Ishikawa (cell line): ENCODE measurements around the gene ZNF213.

Experiments used
- CEBPB ChIP-seq: IDR thresholded peaks from 2 replicates; pipeline ENCODE4 v1.6.1; 2012
- CREB1 ChIP-seq: IDR thresholded peaks from 2 replicates; pipeline ENCODE4 v1.6.1; 2012; ENCODE audit warnings: low read depth
- EGR1 ChIP-seq: IDR thresholded peaks from 2 replicates; pipeline ENCODE4 v1.6.1; 2012
- EP300 ChIP-seq: IDR thresholded peaks from 2 replicates; pipeline ENCODE4 v1.6.1; 2012; ENCODE audit warnings: borderline replicate concordance
- FOXM1 ChIP-seq: IDR thresholded peaks from 2 replicates; pipeline ENCODE4 v1.6.1; 2012; ENCODE audit warnings: low read depth, borderline replicate concordance
- NFIC ChIP-seq: IDR thresholded peaks from 2 replicates; pipeline ENCODE4 v1.6.1; 2012
- RAD21 ChIP-seq: IDR thresholded peaks from 2 replicates; pipeline ENCODE4 v1.6.1; 2012; ENCODE audit warnings: low read depth
- TAF1 ChIP-seq: IDR thresholded peaks from 2 replicates; pipeline ENCODE4 v1.6.1; 2012; ENCODE audit warnings: low read depth, mild to moderate bottlenecking
- TCF12 ChIP-seq: IDR thresholded peaks from 2 replicates; pipeline ENCODE4 v1.6.1; 2012; ENCODE audit warnings: low read depth
- TEAD4 ChIP-seq: IDR thresholded peaks from 2 replicates; pipeline ENCODE4 v1.6.1; 2012
- YY1 ChIP-seq: IDR thresholded peaks from 2 replicates; pipeline ENCODE4 v1.6.1; 2012; ENCODE audit warnings: low read depth
- ZBTB7A ChIP-seq: IDR thresholded peaks from 2 replicates; pipeline ENCODE4 v1.6.1; 2012; ENCODE audit warnings: low read depth
- TF ChIP-seq, protein P1 (sequence below): IDR thresholded peaks from 2 replicates; pipeline ENCODE4 v1.6.1; 2012
- TF ChIP-seq, protein P2 (sequence below): IDR thresholded peaks from 2 replicates; pipeline ENCODE4 v1.6.1; 2012
- TF ChIP-seq, protein P3 (sequence below): IDR thresholded peaks from 2 replicates; pipeline ENCODE4 v1.6.1; 2012; ENCODE audit warnings: low read depth, mild to moderate bottlenecking

Gene ZNF213

DNA sequence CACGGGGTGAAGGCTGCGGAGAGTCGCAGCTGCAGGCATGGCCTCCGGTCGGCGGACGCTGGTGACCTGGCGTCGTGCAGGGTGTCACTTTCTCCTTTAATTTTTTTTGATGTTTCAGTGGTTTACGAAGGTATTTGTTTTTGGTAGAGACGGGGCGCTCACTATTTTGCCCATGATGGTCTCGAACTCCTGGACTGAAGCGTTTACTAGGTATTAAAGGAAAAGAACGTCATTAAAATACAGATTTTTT, 17.1 kb downstream of the ZNF213 start:
- TF ChIP-seq EP300: no peak
- no peak for TF ChIP-seq TAF1
- no peak for TF ChIP-seq FOXM1
- TF ChIP-seq RAD21: no peak
- TF ChIP-seq NFIC: no peak
- TF ChIP-seq, protein P1, sequence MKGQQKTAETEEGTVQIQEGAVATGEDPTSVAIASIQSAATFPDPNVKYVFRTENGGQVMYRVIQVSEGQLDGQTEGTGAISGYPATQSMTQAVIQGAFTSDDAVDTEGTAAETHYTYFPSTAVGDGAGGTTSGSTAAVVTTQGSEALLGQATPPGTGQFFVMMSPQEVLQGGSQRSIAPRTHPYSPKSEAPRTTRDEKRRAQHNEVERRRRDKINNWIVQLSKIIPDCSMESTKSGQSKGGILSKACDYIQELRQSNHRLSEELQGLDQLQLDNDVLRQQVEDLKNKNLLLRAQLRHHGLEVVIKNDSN: no peak
- TF ChIP-seq, protein P2, sequence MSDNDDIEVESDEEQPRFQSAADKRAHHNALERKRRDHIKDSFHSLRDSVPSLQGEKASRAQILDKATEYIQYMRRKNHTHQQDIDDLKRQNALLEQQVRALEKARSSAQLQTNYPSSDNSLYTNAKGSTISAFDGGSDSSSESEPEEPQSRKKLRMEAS: no peak
- TF ChIP-seq CEBPB: no peak
- TF ChIP-seq ZBTB7A: no peak
- no peak for TF ChIP-seq EGR1
- TF ChIP-seq CREB1: no peak
- TF ChIP-seq, protein P3, sequence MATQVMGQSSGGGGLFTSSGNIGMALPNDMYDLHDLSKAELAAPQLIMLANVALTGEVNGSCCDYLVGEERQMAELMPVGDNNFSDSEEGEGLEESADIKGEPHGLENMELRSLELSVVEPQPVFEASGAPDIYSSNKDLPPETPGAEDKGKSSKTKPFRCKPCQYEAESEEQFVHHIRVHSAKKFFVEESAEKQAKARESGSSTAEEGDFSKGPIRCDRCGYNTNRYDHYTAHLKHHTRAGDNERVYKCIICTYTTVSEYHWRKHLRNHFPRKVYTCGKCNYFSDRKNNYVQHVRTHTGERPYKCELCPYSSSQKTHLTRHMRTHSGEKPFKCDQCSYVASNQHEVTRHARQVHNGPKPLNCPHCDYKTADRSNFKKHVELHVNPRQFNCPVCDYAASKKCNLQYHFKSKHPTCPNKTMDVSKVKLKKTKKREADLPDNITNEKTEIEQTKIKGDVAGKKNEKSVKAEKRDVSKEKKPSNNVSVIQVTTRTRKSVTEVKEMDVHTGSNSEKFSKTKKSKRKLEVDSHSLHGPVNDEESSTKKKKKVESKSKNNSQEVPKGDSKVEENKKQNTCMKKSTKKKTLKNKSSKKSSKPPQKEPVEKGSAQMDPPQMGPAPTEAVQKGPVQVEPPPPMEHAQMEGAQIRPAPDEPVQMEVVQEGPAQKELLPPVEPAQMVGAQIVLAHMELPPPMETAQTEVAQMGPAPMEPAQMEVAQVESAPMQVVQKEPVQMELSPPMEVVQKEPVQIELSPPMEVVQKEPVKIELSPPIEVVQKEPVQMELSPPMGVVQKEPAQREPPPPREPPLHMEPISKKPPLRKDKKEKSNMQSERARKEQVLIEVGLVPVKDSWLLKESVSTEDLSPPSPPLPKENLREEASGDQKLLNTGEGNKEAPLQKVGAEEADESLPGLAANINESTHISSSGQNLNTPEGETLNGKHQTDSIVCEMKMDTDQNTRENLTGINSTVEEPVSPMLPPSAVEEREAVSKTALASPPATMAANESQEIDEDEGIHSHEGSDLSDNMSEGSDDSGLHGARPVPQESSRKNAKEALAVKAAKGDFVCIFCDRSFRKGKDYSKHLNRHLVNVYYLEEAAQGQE: no peak
- TF ChIP-seq TEAD4: no peak
- no peak for TF ChIP-seq TCF12
- TF ChIP-seq YY1: no peak

DNA sequence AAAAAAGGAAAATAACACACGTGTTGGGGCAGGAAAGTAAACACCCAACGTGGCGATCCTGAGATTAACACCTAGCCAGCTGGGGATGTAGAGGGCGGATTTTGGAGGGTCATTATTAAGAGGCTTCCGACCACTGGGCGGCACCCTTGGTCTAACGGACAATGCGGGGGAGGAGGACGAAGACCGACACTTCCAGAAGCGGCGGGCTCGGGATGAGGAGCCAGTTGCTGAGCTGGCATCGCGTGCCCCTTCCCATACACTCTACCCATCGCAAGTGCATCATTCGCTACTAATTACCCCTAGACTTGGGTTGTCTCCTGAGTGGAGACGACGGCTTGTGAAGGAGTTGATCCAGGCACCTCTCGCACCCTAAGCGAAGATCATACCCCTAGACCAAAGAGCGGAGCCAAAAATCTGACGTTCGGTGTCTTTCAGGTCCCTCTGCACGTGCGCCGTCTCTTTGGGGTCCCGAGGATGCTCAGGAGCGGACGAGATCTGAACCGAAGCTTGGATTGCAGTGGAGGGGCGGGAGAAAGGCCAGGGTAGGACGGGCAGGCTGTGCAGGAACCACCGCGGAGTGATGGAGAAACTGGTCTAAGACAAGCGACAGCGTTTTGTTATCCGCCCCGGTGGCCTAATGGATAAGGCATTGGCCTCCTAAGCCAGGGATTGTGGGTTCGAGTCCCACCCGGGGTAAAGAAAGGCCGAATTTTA, 17.6 kb downstream of the ZNF213 start:
- TF ChIP-seq ZBTB7A (no peak), RAD21 (peak; percentile 57), EP300 (no peak; the same call in 1 of the 2 replicates), CEBPB (peak; percentile 54; the same call in 1 of the 2 replicates), NFIC (no peak), YY1 (peak; percentile 57; the same call in 1 of the 2 replicates), TCF12 (peak; percentile 46; the same call in 1 of the 2 replicates), CREB1 (no peak), FOXM1 (no peak), TAF1 (peak; percentile 39; the same call in 1 of the 2 replicates), EGR1 (peak; percentile 68), TEAD4 (peak; percentile 93)
- TF ChIP-seq, protein P1: no peak; the same call in 1 of the 2 replicates
- TF ChIP-seq, protein P3: no peak
- TF ChIP-seq, protein P2: peak; percentile 45; the same call in 1 of the 2 replicates

DNA sequence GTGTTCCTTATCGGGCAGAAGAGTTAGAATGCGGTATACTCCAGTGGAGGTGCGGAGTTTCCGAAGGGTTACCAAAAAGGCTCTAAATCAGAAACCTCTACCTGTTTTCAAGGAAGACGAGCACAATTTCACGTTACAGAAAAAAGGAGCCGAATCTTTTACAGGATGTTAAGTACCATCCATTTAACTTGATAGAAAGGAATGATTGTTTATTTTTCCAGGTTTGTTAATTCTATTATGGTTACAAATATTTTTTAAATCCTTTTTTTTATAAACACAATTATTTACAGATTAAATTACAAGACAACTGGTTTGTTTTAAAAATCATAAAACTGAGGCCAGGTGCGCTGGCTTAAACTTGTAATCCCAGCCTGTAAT, 18.2 kb downstream of the ZNF213 start:
- TF ChIP-seq, protein P1: 0 out of 2 replicates have a peak, but pooled peaks have one; percentile 18
- TF ChIP-seq CREB1: no peak

DNA sequence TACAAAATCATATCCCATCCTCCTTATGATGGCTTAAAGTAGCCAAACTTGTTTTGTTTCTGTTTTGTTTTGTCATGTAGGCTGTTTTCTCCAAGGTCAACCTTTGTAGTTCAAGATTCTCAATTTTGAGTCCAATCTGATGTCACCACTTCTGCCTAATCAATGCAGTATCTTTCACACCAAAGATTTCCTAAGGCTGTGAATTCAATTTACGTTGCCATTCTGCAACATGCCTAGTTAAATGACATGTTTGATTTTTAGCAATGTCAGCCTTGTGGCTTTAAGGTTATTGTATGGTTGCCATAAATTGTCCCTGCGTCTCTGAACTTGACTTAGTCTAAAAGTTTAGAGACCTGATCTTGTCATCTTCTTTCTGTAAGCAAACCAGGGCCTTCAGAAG, 20.4 kb downstream of the ZNF213 start:
- TF ChIP-seq YY1 (no peak), CREB1 (no peak), NFIC (no peak), TEAD4 (no peak), TAF1 (no peak), CEBPB (no peak)
- TF ChIP-seq, protein P2: no peak

DNA sequence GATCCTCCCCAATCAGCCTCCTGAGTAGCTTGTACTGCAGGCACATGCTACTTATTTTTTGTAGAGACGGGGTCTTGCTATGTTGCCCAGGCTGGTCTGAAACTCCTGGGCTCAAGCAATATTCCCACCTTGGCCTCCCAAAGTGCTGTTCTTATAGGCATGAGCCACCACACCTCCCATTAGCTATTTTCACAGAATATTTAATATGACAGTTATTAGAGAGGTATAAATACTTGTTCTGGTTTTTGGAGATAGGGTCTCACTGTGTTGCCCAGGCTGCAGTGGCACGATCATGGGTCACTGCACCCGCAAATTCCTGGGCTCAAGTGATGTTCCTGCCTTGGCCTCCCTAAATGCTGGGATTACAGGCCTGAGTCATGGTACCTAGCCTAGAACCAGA, 21.1 kb downstream of the ZNF213 start:
- no peak for TF ChIP-seq CREB1
- TF ChIP-seq TEAD4: no peak
- no peak for TF ChIP-seq RAD21
- no peak for TF ChIP-seq YY1
- TF ChIP-seq TCF12: no peak
- TF ChIP-seq EGR1: no peak
- no peak for TF ChIP-seq EP300
- TF ChIP-seq FOXM1: no peak
- TF ChIP-seq CEBPB: no peak
- TF ChIP-seq, protein P3: no peak
- TF ChIP-seq, protein P2: no peak
- TF ChIP-seq, protein P1: no peak
